ENCODE measurements around the gene TRPM1. TPM values are rescaled to one million over a fixed set of nuclear protein-coding genes. Genes with fewer than 3 reads are reported as not detected.

TRPM1 gene
- total RNA-seq, 1 donor from 2014 or later = 0.26 TPM

DNA sequence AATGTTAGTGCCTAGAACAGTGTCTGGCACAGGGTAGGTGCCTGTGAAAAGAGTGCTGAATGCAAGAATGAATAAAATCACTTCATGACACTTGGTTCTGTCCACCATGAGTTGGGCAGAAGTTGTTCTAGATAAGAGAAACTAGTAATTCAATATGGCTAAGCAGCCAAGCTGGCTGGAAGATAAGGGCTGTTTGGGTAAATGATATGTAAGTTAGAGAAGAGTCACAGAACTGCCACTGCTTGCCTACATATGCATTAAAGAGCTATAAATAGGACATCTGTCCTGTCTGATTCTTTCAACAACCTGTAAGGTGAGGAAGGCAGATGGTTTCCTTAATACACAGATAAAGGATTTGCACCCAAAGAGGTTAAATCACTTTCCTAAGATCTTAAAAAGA is 123.2 kb downstream of the TRPM1 start:
- DNase-seq (ENCODE audit: low read depth, low spot score) = no peak

DNA sequence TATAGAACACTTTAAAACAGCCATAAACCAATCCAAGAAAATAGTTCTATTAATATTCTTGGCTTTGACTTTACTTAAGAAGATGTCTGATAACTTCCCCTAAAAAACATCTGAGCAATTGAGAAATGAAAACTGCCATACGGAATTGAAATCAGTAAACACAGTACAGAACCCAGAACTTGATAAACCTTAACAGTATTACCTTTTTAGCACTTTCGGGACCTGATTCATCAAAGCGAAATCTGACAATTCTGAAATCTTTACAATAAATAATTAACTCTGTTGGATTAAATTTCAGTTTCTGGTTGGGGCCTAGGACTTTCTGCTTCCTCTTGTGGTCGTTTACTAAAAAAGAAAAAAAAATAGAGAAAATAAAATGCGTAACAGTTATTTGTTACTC is 127.4 kb downstream of the TRPM1 start:
- DNase-seq (ENCODE audit: low read depth, low spot score) = no peak

DNA sequence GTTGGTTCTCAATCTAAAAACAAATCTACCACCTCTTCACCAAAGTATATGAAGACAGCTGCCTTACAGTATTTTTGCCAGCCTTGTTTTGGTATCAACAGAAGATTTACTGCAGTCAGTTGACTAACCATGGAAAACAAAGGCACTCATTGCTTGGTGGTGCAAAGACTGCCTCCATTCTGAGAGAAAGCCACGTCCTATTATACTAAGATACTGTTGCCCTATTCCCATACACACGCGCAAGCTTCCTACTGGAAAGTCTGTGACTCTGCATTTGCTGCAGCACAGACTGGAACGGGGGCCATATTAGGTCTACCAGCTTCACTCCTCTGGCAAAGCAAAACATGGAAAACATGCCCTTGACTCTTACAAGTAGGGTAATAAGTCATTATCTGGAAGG is 128.1 kb downstream of the TRPM1 start:
- DNase-seq (ENCODE audit: low read depth, low spot score) = no peak

- DNase-seq (ENCODE audit: low read depth, low spot score) = no peak
Measured at GRCh38 chr15:30969724-30970123, 131.8 kb downstream of the TRPM1 start.

- DNase-seq (ENCODE audit: low read depth, low spot score) = no peak
Measured at GRCh38 chr15:30963681-30964080, 137.8 kb downstream of the TRPM1 start.

DNA sequence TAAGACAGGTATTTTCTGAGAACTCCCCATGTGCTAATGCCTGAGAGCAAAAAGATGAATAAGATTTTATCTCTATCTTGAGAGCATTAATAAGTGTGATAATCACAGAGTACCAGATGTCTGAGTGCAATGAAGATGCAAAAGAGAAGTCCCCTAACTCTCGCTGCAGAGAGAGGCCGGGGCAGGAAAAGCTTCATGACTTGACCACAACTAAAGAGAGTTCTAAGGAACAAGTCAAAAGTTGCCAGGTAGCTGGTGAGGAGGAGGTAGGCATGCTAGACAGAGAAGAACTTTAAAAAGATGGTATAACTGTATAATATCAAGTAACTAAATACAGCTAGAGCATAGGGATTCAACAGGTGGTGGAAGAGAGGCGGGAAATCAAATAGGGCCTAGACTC is 138.9 kb downstream of the TRPM1 start:
- DNase-seq (ENCODE audit: low read depth, low spot score) = no peak

- DNase-seq (ENCODE audit: low read depth, low spot score) = no peak
Measured at GRCh38 chr15:30962079-30962478, 139.4 kb downstream of the TRPM1 start.

- DNase-seq (ENCODE audit: low read depth, low spot score) = no peak
Measured at GRCh38 chr15:30958219-30958618, 143.3 kb downstream of the TRPM1 start.

DNA sequence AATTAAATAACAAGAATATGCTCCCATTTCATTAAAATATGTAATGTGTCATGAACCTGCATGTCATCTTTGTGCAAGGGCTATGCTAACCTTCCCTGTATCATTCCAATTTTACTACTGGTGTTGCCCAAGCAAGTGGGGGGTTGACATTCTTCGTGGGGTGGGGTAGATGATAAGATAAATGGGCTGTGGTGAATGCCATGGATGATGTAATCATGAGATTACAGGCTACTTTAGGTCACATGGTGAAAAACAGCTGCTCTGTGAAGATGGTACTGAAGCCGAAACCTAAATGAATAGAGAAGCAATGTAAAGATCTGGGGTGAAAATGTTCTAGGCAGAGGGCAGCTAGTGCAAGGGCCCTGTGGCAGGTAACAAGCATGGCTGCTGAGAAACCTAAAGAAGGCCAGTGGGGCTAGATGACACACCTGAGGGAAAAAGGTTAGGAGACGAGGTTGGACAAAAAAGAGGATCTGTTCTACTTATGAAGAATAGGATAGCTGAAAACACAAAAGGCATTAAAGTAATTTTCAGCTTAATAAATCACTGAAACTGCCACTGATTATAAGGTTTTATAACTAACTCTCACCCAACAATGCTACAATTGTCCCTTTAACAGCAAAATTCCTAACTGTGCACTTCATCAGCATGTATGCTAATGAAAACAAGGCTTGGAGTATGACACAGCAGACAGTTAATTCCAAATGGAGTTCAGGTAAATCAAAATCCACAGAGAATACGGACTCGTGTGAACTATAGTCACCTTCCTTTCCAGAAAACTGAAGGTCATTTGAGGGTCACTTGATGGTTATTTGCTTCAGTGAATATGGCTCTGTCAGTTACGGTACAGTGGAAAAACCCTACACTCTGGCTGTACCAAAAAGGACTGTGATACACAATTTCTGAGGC is 145.1 kb downstream of the TRPM1 start:
- no peak for DNase-seq (ENCODE audit: low read depth, low spot score)

GRCh38 chr15:30954674-30955073 is 146.9 kb downstream of the TRPM1 start:
- DNase-seq (ENCODE audit: low read depth, low spot score) = no peak

GRCh38 chr15:30953731-30954378 is 147.7 kb downstream of the TRPM1 start:
- peak; percentile 5 for DNase-seq (ENCODE audit: low read depth, low spot score)

DNA sequence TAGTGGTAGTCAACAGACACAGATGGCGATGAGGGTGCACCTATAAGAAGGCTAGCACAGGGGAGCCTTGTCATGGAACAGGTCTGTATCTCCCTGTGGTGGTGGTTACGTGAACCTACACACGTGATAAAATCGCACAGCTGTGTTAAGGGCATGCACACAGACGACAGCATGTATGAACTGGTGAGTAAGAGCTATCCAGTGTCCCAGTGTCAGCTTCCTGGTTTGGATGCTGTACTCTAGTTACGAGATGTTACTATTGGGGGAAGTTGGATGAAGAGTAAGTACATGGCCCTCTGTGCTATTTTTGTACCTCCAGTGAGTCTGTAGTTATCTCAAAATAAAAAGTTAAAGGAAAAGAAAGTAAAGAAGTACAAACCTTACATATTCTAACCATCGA is 148.3 kb downstream of the TRPM1 start:
- DNase-seq (ENCODE audit: low read depth, low spot score) = no peak

Other genes with a start within 250 kb of the TRPM1 start
- 11.7 and 16.8 TPM in 2 replicates for gene FAN1, start 197.8 kb downstream of the TRPM1 start, total RNA-seq
- 25.0 and 49.9 TPM in 2 replicates for gene MTMR10, start 110.1 kb downstream of the TRPM1 start, total RNA-seq
- gene KLF13, start 225.1 kb upstream of the TRPM1 start, total RNA-seq = 23.8 and 35.5 TPM in 2 replicates